Fibroblast of the aortic adventitia (primary cell): ENCODE measurements around the gene RTP2. TPM values are rescaled to one million over a fixed set of nuclear protein-coding genes. Genes with fewer than 3 reads are reported as not detected.

Source experiments
- DNase-seq: peaks from one replicate; pipeline ENCODE4 v3.0.0-alpha.2; 2010; ENCODE audit warnings: low read depth
- H3K4me3 ChIP-seq: 2 replicates; pipeline ENCODE4 v1.5.1; 2011; ENCODE audit warnings: low read depth, mild to moderate bottlenecking, control low read depth, low read length, moderate library complexity
- total RNA-seq: library from RNA; depleted of rRNA; stranded (reverse); fragments of >200 nt; gene quantifications from 2 replicates; pipeline ENCODE4 v1.2.3, GENCODE V29; 2012; ENCODE audit warnings: low replicate concordance
- TF ChIP-seq, protein P1 (sequence below): IDR thresholded peaks from 2 replicates; pipeline ENCODE4 v1.5.1; 2011; ENCODE audit warnings: mild to moderate bottlenecking, low read length, control low read depth, inconsistent platforms; ENCODE audit not compliant: insufficient read depth

Gene RTP2
- not detected in 2 replicates for total RNA-seq

- no peak for DNase-seq
- TF ChIP-seq, protein P1, sequence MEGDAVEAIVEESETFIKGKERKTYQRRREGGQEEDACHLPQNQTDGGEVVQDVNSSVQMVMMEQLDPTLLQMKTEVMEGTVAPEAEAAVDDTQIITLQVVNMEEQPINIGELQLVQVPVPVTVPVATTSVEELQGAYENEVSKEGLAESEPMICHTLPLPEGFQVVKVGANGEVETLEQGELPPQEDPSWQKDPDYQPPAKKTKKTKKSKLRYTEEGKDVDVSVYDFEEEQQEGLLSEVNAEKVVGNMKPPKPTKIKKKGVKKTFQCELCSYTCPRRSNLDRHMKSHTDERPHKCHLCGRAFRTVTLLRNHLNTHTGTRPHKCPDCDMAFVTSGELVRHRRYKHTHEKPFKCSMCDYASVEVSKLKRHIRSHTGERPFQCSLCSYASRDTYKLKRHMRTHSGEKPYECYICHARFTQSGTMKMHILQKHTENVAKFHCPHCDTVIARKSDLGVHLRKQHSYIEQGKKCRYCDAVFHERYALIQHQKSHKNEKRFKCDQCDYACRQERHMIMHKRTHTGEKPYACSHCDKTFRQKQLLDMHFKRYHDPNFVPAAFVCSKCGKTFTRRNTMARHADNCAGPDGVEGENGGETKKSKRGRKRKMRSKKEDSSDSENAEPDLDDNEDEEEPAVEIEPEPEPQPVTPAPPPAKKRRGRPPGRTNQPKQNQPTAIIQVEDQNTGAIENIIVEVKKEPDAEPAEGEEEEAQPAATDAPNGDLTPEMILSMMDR: no peak
- H3K4me3 ChIP-seq: no peak within 1 kb of the TSS
Measured at GRCh38 chr3:187702507-187703033, at the start of gene RTP2. Gene RTP2 (minus strand): TSS chr3:187702557. CDS start chr3:187702128, 429 bp downstream.

DNA sequence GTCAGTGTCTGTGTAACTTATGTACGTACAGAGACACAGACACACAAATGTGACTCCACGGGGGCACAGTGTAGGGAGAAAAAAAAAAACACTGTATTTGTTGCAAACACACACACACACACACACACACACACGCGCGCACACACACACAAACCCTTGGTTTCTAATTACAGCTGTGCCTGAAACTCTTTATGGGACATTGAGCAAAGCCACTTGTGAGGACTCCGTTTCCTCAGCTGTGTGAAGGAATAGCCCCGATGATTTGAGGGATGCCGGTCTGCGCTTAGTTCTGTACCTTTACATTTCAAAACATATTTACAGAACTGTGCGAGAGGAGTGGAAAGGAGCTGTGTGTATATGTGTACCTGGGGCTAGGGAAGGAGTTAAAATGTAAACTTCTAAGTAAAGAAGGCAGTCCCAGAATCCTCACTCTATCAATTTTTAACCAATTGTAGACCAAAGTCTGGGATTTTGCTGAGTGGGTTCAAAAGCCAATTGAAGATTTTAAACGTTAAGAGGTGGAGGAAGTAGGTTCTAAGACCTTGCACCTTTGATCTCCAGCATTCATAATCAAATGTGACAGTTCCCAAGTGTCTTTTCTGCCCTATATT, 48.3 kb upstream of the RTP2 start:
- TF ChIP-seq, protein P1: no peak
- DNase-seq: no peak

GRCh38 chr3:187750006-187750512, 47.7 kb upstream of the RTP2 start:
- H3K4me3 ChIP-seq: no peak overlapping the region
- no peak for DNase-seq
- TF ChIP-seq, protein P1: no peak

More for the DNA sequence above, 48.3 kb upstream of the RTP2 start:
- no peak overlapping the region for H3K4me3 ChIP-seq

- TF ChIP-seq, protein P1: peak; percentile 100
- DNase-seq: peak; percentile 86
Measured at GRCh38 chr3:187748050-187748481, 45.7 kb upstream of the RTP2 start.

DNA sequence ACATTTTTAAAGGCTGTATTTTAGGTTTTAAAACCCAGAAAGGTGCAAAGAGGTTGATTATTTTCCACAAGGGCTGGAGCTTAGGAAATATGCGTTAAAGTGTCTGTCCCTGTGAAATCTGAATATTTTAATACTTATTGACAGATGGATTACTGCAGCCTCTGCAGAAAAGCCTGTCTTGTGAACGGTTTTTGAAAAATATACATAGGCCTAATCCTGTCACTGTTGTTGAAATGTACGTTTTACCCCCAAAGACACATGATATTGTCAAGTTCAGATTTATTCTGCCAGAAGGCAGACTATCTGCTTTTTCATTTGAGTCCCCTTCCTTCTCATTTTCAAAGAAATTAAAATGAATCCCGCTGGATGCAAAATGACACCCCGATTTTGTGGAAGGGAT, 45.1 kb upstream of the RTP2 start:
- TF ChIP-seq, protein P1: no peak
- DNase-seq: no peak
- H3K4me3 ChIP-seq: no peak overlapping the region

More at GRCh38 chr3:187748050-187748481, 45.7 kb upstream of the RTP2 start:
- no peak overlapping the region for H3K4me3 ChIP-seq

DNA sequence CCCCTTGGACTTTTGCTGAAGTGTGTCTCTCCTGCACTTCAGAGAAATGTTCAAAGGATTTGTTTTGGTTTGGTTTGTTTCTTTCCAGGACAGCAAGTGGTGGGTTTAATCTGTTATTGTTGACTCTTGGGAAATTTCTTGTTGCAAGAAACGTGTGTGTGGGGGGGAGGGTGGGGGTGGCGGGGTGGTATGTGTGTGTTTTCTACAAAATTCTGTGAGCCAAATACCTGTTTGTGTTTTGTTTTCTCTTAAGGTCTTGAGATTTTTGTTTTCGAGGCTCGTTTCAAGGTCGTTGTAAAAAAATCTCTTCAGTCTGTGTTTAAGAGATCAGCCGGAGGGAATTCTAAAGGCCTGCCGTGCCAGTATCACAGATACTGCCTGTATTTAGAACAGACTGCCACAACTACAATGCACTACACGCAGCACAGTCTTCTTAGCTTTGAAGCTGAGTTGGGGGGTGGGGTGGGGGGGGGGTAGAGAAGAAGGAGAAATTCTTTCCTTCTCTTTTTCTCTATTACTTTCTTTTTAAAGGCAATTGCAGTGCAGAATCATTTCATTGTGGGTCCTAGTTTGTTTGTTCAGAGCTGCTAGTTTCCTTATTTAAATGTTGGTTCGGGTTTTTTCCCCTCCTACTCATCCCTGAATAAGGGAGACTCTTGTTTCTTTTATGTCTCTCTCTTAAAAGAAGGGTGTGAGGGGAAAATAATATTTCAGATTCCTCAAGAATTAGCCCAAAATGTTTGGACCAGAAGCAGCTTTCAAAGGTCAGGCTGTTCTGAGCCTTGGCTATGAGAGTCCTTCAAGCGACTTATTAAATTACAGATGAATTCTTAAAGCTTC, 44.3 kb upstream of the RTP2 start:
- H3K4me3 ChIP-seq: peak overlapping the region; percentile 65
- peak; percentile 73 for DNase-seq
- TF ChIP-seq, protein P1: no peak
